Keratinocyte (primary cell): ENCODE results near the gene RAI1. TPM values are rescaled to one million over a fixed set of nuclear protein-coding genes. Genes with fewer than 3 reads are reported as not detected.

Experiments
- DNase-seq: peaks from one replicate; pipeline ENCODE4 v3.0.0-alpha.2; 2011; ENCODE audit warnings: low read depth, missing footprints, low spot score
- FAIRE-seq: peaks from 2 replicates; lab custom pipeline; 2011; peaks lifted over from hg19 to GRCh38; lab: Jason Lieb, UNC
- H2AFZ ChIP-seq: 2 replicates; pipeline ENCODE4 v1.6.0; 2012; ENCODE audit warnings: low read length, control low read depth, inconsistent platforms; ENCODE audit not compliant: control insufficient read depth
- H3K27ac ChIP-seq: 2 replicates; pipeline ENCODE4 v1.5.1; 2011; ENCODE audit warnings: low read length; ENCODE audit not compliant: control insufficient read depth, insufficient read depth
- H3K27me3 ChIP-seq: 3 replicates; pipeline ENCODE4 v1.6.0; 2011; ENCODE audit warnings: low read length; ENCODE audit not compliant: control insufficient read depth, insufficient read depth; ENCODE audit errors: extremely low read depth
- H3K36me3 ChIP-seq, 2 experiments: 2 replicates in 1 of 2; 3 replicates in 1 of 2; pipeline ENCODE4 v1.5.1; 2011; ENCODE audit warnings: low read length in 2 of 2, mild to moderate bottlenecking in 1 of 2; ENCODE audit not compliant: control insufficient read depth in 2 of 2, insufficient read depth in 2 of 2; ENCODE audit errors: extremely low read depth in 1 of 2
- H3K4me1 ChIP-seq: 3 replicates; pipeline ENCODE4 v1.5.1; 2011; ENCODE audit warnings: low read length; ENCODE audit not compliant: control insufficient read depth, insufficient read depth; ENCODE audit errors: extremely low read depth
- H3K4me2 ChIP-seq: 3 replicates; pipeline ENCODE4 v1.6.0; 2011; ENCODE audit warnings: low read depth, low read length; ENCODE audit not compliant: control insufficient read depth, insufficient read depth; ENCODE audit errors: extremely low read depth
- H3K4me3 ChIP-seq, 3 experiments: fragments of 200-600 bp in 1 of 3; sonication (generic) in 1 of 3; 2 replicates in 2 of 3; 3 replicates in 1 of 3; pipeline ENCODE4 v1.5.1; 2011 to 2016; ENCODE audit warnings: low read length in 3 of 3, mild to moderate bottlenecking in 3 of 3, control low read depth in 2 of 3, inconsistent platforms in 1 of 3, low read depth in 1 of 3, mixed read lengths in 1 of 3, mixed run types in 1 of 3, moderate library complexity in 1 of 3; ENCODE audit not compliant: control insufficient read depth in 2 of 3, insufficient read depth in 2 of 3; ENCODE audit errors: extremely low read depth in 1 of 3
- H3K79me2 ChIP-seq: 2 replicates; pipeline ENCODE4 v1.6.0; 2012; ENCODE audit warnings: low read length; ENCODE audit not compliant: control insufficient read depth, insufficient read depth
- H3K9ac ChIP-seq: 3 replicates; pipeline ENCODE4 v1.6.0; 2011; ENCODE audit warnings: low read length; ENCODE audit not compliant: control insufficient read depth, insufficient read depth; ENCODE audit errors: extremely low read depth
- H3K9me1 ChIP-seq: 3 replicates; pipeline ENCODE4 v1.6.0; 2011; ENCODE audit warnings: low read length; ENCODE audit not compliant: control insufficient read depth, insufficient read depth; ENCODE audit errors: extremely low read depth
- H3K9me3 ChIP-seq: 2 replicates; pipeline ENCODE4 v1.5.1; 2012; ENCODE audit warnings: low read depth, low read length; ENCODE audit not compliant: control insufficient read depth
- H4K20me1 ChIP-seq: 3 replicates; pipeline ENCODE4 v1.6.0; 2011; ENCODE audit warnings: low read length; ENCODE audit not compliant: control insufficient read depth, insufficient read depth; ENCODE audit errors: extremely low read depth
- CTCF ChIP-seq, 3 experiments: IDR thresholded peaks in 1 of 3; conservative IDR thresholded peaks in 1 of 3; optimal IDR thresholded peaks in 1 of 3; 2 replicates in 2 of 3; 3 replicates in 1 of 3; pipeline versions ENCODE3 to v1.5.1; 2011; ENCODE audit warnings: low read length in 3 of 3, mild to moderate bottlenecking in 3 of 3, moderate library complexity in 2 of 3, control low read depth in 1 of 3, inconsistent platforms in 1 of 3; ENCODE audit not compliant: insufficient read depth in 2 of 3; ENCODE audit errors: extremely low read depth in 1 of 3
- EZH2 ChIP-seq: IDR thresholded peaks from one replicate; pipeline ENCODE4 v1.6.1; 2012; ENCODE audit warnings: inconsistent platforms, mild to moderate bottlenecking, low read length, moderate library complexity
- dilution Hi-C: fragments of 300-500 bp; cut with MboI; formaldehyde crosslinking; loops from one replicate; pipeline ENCODE4 v1.7.0; 2020; ENCODE audit warnings: low sequenced_read_pairs; ENCODE audit not compliant: extremely low pct_ligation_motif_present
- polyA plus RNA-seq, 5 experiments: library from polyadenylated mRNA; depleted of rRNA in 3 of 5; stranded (reverse) in 3 of 5; stranded (forward) in 1 of 5; unstranded in 1 of 5; fragments of >200 nt; gene quantifications; 1 replicate in 1 of 5; 2 replicates in 3 of 5; 3 replicates in 1 of 5; pipeline versions ENCODE4 v1.2.1 to v1.2.3, GENCODE V29; 2011 to 2012; ENCODE audit warnings: missing spikeins in 2 of 5, low read depth in 1 of 5, low replicate concordance in 1 of 5

The RAI1 gene
- polyA plus RNA-seq, 1 donor (not counting 4 experiments of a cell fraction or from before 2014, with no cell fraction given), result 2.6 TPM

GRCh38 chr17:17721140-17721668, 39.9 kb downstream of the RAI1 start:
- TF ChIP-seq CTCF (optimal IDR thresholded peaks at IDR 0.05 in 1 of 3, IDR thresholded peaks at IDR 0.05 in 1 of 3, conservative IDR thresholded peaks at IDR 0.05 in 1 of 3; ENCODE audit: extremely low read depth in 1 of 3, insufficient read depth in 2 of 3, low read length in 3 of 3) (no peak), EZH2 (no peak)
- dilution Hi-C loops, result no loop called here
- Histone ChIP-seq H3K27me3 (no peaks in the 10 kb centered on the region), H4K20me1 (peaks cover 47% of the 10 kb centered on the region), H3K79me2 (peaks cover 55% of the 10 kb centered on the region), H3K4me3 (no peak overlapping the region), H3K36me3 (peaks cover 2 to 8% of the 10 kb centered on the region in 2 experiments), H3K9me1 (peaks cover 10% of the 10 kb centered on the region), H3K27ac (no peak overlapping the region), H3K4me2 (no peak overlapping the region), H2AFZ (no peak overlapping the region), H3K9me3 (no peaks in the 10 kb centered on the region), H3K4me1 (peaks cover 27% of the 10 kb centered on the region), H3K9ac (no peak overlapping the region)
- DNase-seq (no peak), FAIRE-seq (peak; percentile 72)

DNA sequence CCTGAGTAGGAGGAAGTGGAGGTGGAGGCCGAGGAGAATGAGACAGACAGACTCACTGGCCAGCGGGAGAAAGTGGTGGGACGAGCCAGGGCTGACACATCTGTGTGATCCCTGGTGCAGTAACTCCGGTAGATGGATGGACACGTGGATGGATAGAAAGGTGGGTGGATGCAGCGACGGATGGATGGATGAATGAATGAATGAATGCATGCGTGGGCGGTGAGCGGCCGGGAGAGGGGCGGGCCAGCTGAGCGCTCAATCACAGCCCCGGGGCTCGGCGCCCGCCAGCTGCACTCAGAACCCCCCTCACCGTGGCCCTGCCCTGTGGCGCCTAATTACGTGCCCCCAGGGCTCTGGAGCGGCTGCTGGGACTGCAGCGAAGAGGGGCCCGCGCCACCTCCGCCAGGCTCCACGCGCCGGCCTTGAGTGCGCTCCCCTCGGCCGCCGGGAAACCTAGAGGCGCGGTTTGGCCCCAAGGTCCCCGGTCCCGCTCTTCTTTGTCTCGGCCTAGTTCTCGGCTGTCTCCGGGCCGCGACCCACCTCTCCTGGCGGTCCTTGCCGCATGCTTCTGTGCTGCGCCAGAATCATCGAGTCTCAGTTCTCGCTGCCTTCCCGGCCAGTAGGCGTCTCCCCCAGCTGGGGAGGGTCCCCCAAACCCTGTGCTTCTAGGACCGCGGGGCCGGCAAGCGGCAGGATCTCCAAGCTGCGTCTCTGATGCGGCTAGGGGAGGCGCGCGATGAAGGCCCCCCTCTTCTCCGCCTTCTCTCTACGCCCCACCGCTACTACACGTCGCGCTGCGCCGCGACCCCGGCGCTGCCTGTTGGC, 41.0 kb downstream of the RAI1 start:
- dilution Hi-C loops, result no loop called here
- Histone ChIP-seq H3K9ac (no peak overlapping the region), H3K27ac (no peak overlapping the region), H4K20me1 (peaks cover 43% of the 10 kb centered on the region), H3K79me2 (peaks cover 48% of the 10 kb centered on the region), H3K4me1 (peaks cover 27% of the 10 kb centered on the region), H3K27me3 (no peaks in the 10 kb centered on the region), H3K9me1 (peaks cover 10% of the 10 kb centered on the region), H3K4me2 (no peak overlapping the region), H3K9me3 (no peaks in the 10 kb centered on the region), H2AFZ (no peak overlapping the region), H3K4me3 (no peak overlapping the region), H3K36me3 (peaks cover 2 to 10% of the 10 kb centered on the region in 2 experiments)
- TF ChIP-seq CTCF (optimal IDR thresholded peaks at IDR 0.05 in 1 of 3, IDR thresholded peaks at IDR 0.05 in 1 of 3, conservative IDR thresholded peaks at IDR 0.05 in 1 of 3; ENCODE audit: extremely low read depth in 1 of 3, insufficient read depth in 2 of 3, low read length in 3 of 3), result no peak
- TF ChIP-seq EZH2, result no peak
- DNase-seq (no peak), FAIRE-seq (no peak)
